WTC11 (cell line): ENCODE measurements around the gene OR6N1. TPM values are rescaled to one million over a fixed set of nuclear protein-coding genes. Genes with fewer than 3 reads are reported as not detected.

ENCODE experiments used
- ATAC-seq: fragments of 200-7000 bp; cut with Tn5 transposase; 2 replicates; pipeline ENCODE4 v1.10.0; 2021; ENCODE audit warnings: mild to moderate bottlenecking, moderate library complexity
- CTCF ChIA-PET: fragments of 300-600 bp; sonication (Branson Sonifier 250); formaldehyde crosslinking; loops from one replicate; lab custom pipeline; 2021; ENCODE audit warnings: antibody characterized with exemption; lab: Charles Lee
- POLR2A ChIA-PET: fragments of 350-600 bp; sonication (Branson Sonifier 250); formaldehyde crosslinking; loops from one replicate; lab custom pipeline; 2021; ENCODE audit warnings: antibody characterized with exemption; lab: Charles Lee
- DNase-seq: peaks from one replicate; pipeline ENCODE4 v3.0.0; 2021; ENCODE audit warnings: low spot score
- H3K27ac Mint-ChIP-seq: 2 replicates; pipeline ENCODE4 v1.8.0; 2021; ENCODE audit warnings: mixed read lengths
- H3K27me3 Mint-ChIP-seq: 2 replicates; pipeline ENCODE4 v1.8.0; 2021; ENCODE audit warnings: low read depth, mild to moderate bottlenecking, moderate library complexity, mixed read lengths
- H3K36me3 Mint-ChIP-seq: 2 replicates; pipeline ENCODE4 v1.8.0; 2021; ENCODE audit warnings: mixed read lengths
- H3K4me1 Mint-ChIP-seq: 2 replicates; pipeline ENCODE4 v1.8.0; 2022; ENCODE audit warnings: mixed read lengths
- H3K4me3 Mint-ChIP-seq: 2 replicates; pipeline ENCODE4 v1.8.0; 2021; ENCODE audit warnings: mild to moderate bottlenecking, moderate library complexity, mixed read lengths
- H3K9me3 Mint-ChIP-seq: 2 replicates; pipeline ENCODE4 v1.8.0; 2021; ENCODE audit warnings: mixed read lengths
- AFF4 ChIP-seq: sonication (generic); formaldehyde crosslinking; IDR thresholded peaks from 2 replicates; pipeline ENCODE4 v1.8.1; 2023; ENCODE audit warnings: mild to moderate bottlenecking, missing genetic modification reagents, borderline replicate concordance
- ATF2 ChIP-seq: sonication (generic); formaldehyde crosslinking; IDR thresholded peaks from 2 replicates; pipeline ENCODE4 v1.8.1; 2022; ENCODE audit warnings: low read depth, missing genetic modification reagents, borderline replicate concordance
- CREM ChIP-seq: sonication (generic); formaldehyde crosslinking; IDR thresholded peaks from 2 replicates; pipeline ENCODE4 v1.8.1; 2022; ENCODE audit warnings: mild to moderate bottlenecking, missing genetic modification reagents, moderate library complexity
- CTCF ChIP-seq: fragments of 200-600 bp; IDR thresholded peaks from 2 replicates; pipeline ENCODE4 v1.8.0; 2022; ENCODE audit warnings: antibody characterized with exemption
- E2F5 ChIP-seq: sonication (generic); formaldehyde crosslinking; IDR thresholded peaks from 2 replicates; pipeline ENCODE4 v1.8.1; 2022; ENCODE audit warnings: mild to moderate bottlenecking, moderate library complexity, missing genetic modification reagents
- FOXP4 ChIP-seq: sonication (generic); formaldehyde crosslinking; IDR thresholded peaks from 2 replicates; pipeline ENCODE4 v1.8.0; 2022; ENCODE audit warnings: mild to moderate bottlenecking, missing genetic modification reagents
- GRHL2 ChIP-seq: fragments of 250-450 bp; sonication (Bioruptor Pico); IDR thresholded peaks from 2 replicates; pipeline ENCODE4 v1.8.0; 2022; ENCODE audit warnings: mild to moderate bottlenecking, moderate library complexity; ENCODE audit not compliant: insufficient replicate concordance, severe bottlenecking
- IRF1 ChIP-seq: sonication (generic); formaldehyde crosslinking; IDR thresholded peaks from 2 replicates; pipeline ENCODE4 v1.8.0; 2023; ENCODE audit warnings: missing genetic modification reagents
- JAZF1 ChIP-seq: fragments of 250-450 bp; sonication (Bioruptor Pico); IDR thresholded peaks from 2 replicates; pipeline ENCODE4 v1.9.0; 2021; ENCODE audit warnings: moderate library complexity, mild to moderate bottlenecking, inconsistent platforms
- JUN ChIP-seq: sonication (generic); formaldehyde crosslinking; IDR thresholded peaks from 2 replicates; pipeline ENCODE4 v1.8.0; 2023; ENCODE audit warnings: mild to moderate bottlenecking, missing genetic modification reagents
- NFATC4 ChIP-seq: fragments of 250-450 bp; sonication (Bioruptor Pico); IDR thresholded peaks from 2 replicates; pipeline ENCODE4 v1.9.0; 2021; ENCODE audit warnings: mild to moderate bottlenecking
- NFE2L1 ChIP-seq: sonication (generic); formaldehyde crosslinking; IDR thresholded peaks from 2 replicates; pipeline ENCODE4 v1.8.1; 2023; ENCODE audit warnings: missing genetic modification reagents
- NR2C2 ChIP-seq: sonication (generic); formaldehyde crosslinking; IDR thresholded peaks from 2 replicates; pipeline ENCODE4 v1.8.0; 2022; ENCODE audit warnings: mild to moderate bottlenecking, missing genetic modification reagents
- NR3C1 ChIP-seq: sonication (generic); formaldehyde crosslinking; conservative IDR thresholded peaks from 2 replicates; pipeline ENCODE4 v1.8.1; 2023; ENCODE audit warnings: low read depth, mild to moderate bottlenecking, missing genetic modification reagents
- PRRX2 ChIP-seq: fragments of 250-450 bp; sonication (Bioruptor Pico); IDR thresholded peaks from 2 replicates; pipeline ENCODE4 v1.8.0; 2021; ENCODE audit warnings: mild to moderate bottlenecking
- SMAD3 ChIP-seq: sonication (generic); formaldehyde crosslinking; IDR thresholded peaks from 2 replicates; pipeline ENCODE4 v1.8.0; 2022; ENCODE audit warnings: missing genetic modification reagents, mild to moderate bottlenecking, borderline replicate concordance
- SOX15 ChIP-seq: fragments of 250-450 bp; sonication (Bioruptor Pico); IDR thresholded peaks from 2 replicates; pipeline ENCODE4 v1.9.0; 2021; ENCODE audit warnings: mild to moderate bottlenecking
- ZNF138 ChIP-seq: sonication (generic); formaldehyde crosslinking; conservative IDR thresholded peaks from 2 replicates; pipeline ENCODE4 v1.8.1; 2022; ENCODE audit warnings: mild to moderate bottlenecking, moderate library complexity, missing genetic modification reagents
- ZNF219 ChIP-seq: sonication (generic); formaldehyde crosslinking; IDR thresholded peaks from 2 replicates; pipeline ENCODE4 v1.8.0; 2023; ENCODE audit warnings: missing genetic modification reagents, mild to moderate bottlenecking, borderline replicate concordance
- ZNF317 ChIP-seq: sonication (generic); formaldehyde crosslinking; IDR thresholded peaks from 2 replicates; pipeline ENCODE4 v1.8.1; 2023; ENCODE audit warnings: low read depth, mild to moderate bottlenecking, moderate library complexity, missing genetic modification reagents, borderline replicate concordance
- ZNF396 ChIP-seq: fragments of 250-450 bp; sonication (Bioruptor Pico); IDR thresholded peaks from 2 replicates; pipeline ENCODE4 v1.8.0; 2021; ENCODE audit warnings: mild to moderate bottlenecking, moderate library complexity, borderline replicate concordance
- ZNF416 ChIP-seq: fragments of 250-450 bp; sonication (Bioruptor Pico); IDR thresholded peaks from 2 replicates; pipeline ENCODE4 v1.9.0; 2021; ENCODE audit warnings: mild to moderate bottlenecking, inconsistent platforms
- ZNF423 ChIP-seq: fragments of 250-450 bp; sonication (Bioruptor Pico); IDR thresholded peaks from 2 replicates; pipeline ENCODE4 v2.1.2; 2022; ENCODE audit warnings: mild to moderate bottlenecking, moderate library complexity
- total RNA-seq: library from RNA; stranded (reverse); gene quantifications from 3 replicates; pipeline ENCODE4 v1.2.3, GENCODE V29; 2021

The OR6N1 gene
- total RNA-seq, 1 experiment from 2014 or later, result not detected

GRCh38 chr1:158810311-158810710 lies 38.3 kb upstream of the OR6N1 start:
- POLR2A ChIA-PET, result no interaction called here
- Mint-ChIP-seq H3K27ac (no peak overlapping the region), H3K9me3 (no peaks in the 10 kb centered on the region), H3K4me1 (no peaks in the 10 kb centered on the region), H3K27me3 (peaks cover 3% of the 10 kb centered on the region; the same call in 1 of the 2 replicates), H3K36me3 (no peaks in the 10 kb centered on the region), H3K4me3 (no peak overlapping the region)
- TF ChIP-seq ZNF396 (CRISPR knock-in tag) (no peak), PRRX2 (CRISPR knock-in tag) (no peak), ZNF416 (CRISPR knock-in tag) (no peak), SMAD3 (CRISPR knock-in tag) (no peak)
- ATAC-seq (no peak), DNase-seq (no peak)
- CTCF ChIA-PET, result no interaction called here

- DNase-seq (no peak), ATAC-seq (no peak)
- Mint-ChIP-seq H3K9me3 (no peaks in the 10 kb centered on the region), H3K27me3 (peaks cover 3% of the 10 kb centered on the region; the same call in 1 of the 2 replicates), H3K4me1 (no peaks in the 10 kb centered on the region), H3K27ac (no peak overlapping the region), H3K36me3 (no peaks in the 10 kb centered on the region), H3K4me3 (no peak overlapping the region)
- TF ChIP-seq NFE2L1 (CRISPR knock-in tag), result no peak
- TF ChIP-seq SOX15 (CRISPR knock-in tag), result no peak
- TF ChIP-seq AFF4 (CRISPR knock-in tag), result no peak
- no peak for TF ChIP-seq ZNF423 (CRISPR knock-in tag)
- no peak for TF ChIP-seq ATF2 (CRISPR knock-in tag)
- TF ChIP-seq NR2C2, result no peak
- TF ChIP-seq CTCF, result no peak
- no peak for TF ChIP-seq CREM
- TF ChIP-seq JUN, result no peak
- no peak for TF ChIP-seq GRHL2 (CRISPR knock-in tag)
- no peak for TF ChIP-seq E2F5 (CRISPR knock-in tag)
- TF ChIP-seq ZNF138 (CRISPR knock-in tag), result no peak
- TF ChIP-seq NR3C1 (CRISPR knock-in tag), result no peak
- no peak for TF ChIP-seq FOXP4 (CRISPR knock-in tag)
- TF ChIP-seq ZNF317 (CRISPR knock-in tag), result no peak
- no peak for TF ChIP-seq JAZF1 (CRISPR knock-in tag)
- TF ChIP-seq IRF1, result no peak
- TF ChIP-seq NFATC4 (CRISPR knock-in tag), result no peak
- no peak for TF ChIP-seq ZNF219 (CRISPR knock-in tag)
- no peak for TF ChIP-seq PRRX2 (CRISPR knock-in tag)
- POLR2A ChIA-PET, result no interaction called here
- CTCF ChIA-PET, result no interaction called here
These were observed 37.9 kb upstream of the OR6N1 start for GRCh38 chr1:158809862-158810261.
